ENCODE data around the gene MGLL.
A peak's percentile ranks its signal among the peaks of the same experiment; 100 is the strongest.

The MGLL gene

DNA sequence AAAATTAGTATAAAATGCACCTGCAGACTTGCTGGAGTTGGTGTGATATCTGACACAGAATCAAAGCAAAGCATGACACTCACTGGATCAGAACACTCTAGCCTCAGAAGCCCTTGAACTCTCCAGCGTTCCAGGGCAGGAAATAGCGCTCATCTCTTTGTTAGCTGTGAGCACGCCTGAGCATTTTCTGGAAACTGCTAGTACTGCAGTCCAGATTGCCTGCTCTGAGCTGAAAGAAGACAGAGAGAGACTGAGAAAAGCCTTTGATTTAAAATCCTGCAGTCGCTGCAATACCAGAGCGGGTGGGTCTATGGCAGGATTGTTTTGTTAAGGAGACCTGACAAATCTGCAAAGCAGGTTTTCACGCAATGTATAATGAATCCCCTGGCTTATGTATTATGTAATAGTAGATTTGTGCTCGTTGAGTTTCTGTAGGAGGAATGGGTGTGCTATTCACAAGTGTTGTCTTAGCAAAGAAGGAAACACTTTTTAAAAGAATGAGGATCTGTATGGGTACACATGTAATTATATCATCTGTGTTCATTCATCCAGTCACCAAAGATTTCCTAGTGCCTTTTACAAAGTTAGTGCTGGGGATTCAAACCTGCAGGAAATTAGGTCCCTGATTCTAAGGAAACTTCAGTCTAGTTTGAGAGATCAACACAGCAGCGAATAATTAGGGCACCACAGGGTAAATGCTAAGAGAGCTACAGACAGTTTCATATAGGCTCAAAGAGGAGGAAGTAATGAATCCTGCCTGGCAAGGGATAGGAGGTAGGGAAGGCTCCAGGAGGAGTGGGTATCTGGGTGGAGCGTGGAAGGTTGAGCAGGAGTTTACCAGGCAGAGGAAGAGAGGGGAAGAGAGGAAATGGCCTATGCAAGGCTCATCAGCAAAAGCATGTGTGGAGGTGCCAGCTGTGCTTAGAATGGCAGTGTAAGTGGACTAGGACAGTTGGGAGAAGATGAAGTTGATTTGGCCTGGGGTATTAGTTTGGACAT is 26.1 kb upstream of the MGLL start:
- H3K9me3 Mint-ChIP-seq: no peaks in the 10 kb centered on the region
- H3K36me3 Mint-ChIP-seq (ENCODE audit: low read depth): no peaks in the 10 kb centered on the region
- peaks cover 2% of the 10 kb centered on the region for H3K27me3 Mint-ChIP-seq
- no peak overlapping the region for H3K4me3 Mint-ChIP-seq
- no peaks in the 10 kb centered on the region for H3K4me1 Mint-ChIP-seq
- ATAC-seq (no peak), DNase-seq (no peak)
- H3K27ac Mint-ChIP-seq: no peak overlapping the region

DNA sequence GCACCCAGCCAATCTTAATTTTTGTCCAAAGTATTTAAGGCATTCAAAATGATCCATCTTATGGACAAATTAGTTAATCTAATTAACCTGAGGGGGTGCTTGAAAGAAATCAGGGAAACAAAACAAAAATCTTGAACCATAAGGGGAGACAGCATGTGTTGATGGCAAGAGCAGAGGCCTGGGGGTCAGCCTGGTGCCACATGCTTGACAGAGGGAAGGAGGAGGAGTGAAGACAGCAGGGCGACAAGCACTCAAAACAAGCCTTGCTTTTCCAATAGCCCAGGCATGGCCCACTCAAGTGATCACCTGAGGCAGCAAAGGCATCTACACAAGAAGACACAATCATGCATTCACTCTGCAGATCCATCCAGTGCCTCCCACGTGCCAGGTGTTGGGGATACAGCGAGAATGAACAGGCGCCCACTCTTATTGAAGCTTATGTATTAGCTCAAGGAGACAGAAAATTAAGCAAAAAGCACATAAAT is 25.0 kb upstream of the MGLL start:
- Mint-ChIP-seq H3K9me3 (no peaks in the 10 kb centered on the region), H3K4me1 (no peaks in the 10 kb centered on the region), H3K4me3 (no peak overlapping the region), H3K27me3 (peaks cover 2% of the 10 kb centered on the region), H3K27ac (no peak overlapping the region), H3K36me3 (ENCODE audit: low read depth) (no peaks in the 10 kb centered on the region)
- ATAC-seq (no peak), DNase-seq (no peak)

DNA sequence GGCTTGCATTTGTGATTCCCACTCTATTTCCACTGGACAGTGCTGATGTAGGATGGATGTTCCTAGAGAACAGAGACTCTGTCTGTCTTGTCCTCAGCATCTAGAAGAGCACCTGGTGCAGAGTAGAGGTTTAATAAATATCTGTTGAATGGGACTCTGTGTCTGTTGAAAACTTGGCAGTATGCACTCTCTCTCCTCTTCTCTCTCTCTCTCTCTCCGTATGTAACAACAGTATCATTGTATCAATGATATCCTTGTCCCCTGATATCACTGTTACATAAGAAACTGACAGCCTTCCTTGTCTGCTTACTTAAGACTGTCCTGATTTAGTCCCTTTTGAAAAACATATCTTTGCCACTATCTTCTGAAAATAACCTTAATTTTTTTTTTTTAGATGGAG is 24.3 kb upstream of the MGLL start:
- Mint-ChIP-seq H3K9me3 (no peaks in the 10 kb centered on the region), H3K4me3 (no peak overlapping the region), H3K27me3 (peaks cover 2% of the 10 kb centered on the region), H3K4me1 (no peaks in the 10 kb centered on the region), H3K27ac (no peak overlapping the region), H3K36me3 (ENCODE audit: low read depth) (no peaks in the 10 kb centered on the region)
- ATAC-seq: no peak
- DNase-seq: no peak

DNA sequence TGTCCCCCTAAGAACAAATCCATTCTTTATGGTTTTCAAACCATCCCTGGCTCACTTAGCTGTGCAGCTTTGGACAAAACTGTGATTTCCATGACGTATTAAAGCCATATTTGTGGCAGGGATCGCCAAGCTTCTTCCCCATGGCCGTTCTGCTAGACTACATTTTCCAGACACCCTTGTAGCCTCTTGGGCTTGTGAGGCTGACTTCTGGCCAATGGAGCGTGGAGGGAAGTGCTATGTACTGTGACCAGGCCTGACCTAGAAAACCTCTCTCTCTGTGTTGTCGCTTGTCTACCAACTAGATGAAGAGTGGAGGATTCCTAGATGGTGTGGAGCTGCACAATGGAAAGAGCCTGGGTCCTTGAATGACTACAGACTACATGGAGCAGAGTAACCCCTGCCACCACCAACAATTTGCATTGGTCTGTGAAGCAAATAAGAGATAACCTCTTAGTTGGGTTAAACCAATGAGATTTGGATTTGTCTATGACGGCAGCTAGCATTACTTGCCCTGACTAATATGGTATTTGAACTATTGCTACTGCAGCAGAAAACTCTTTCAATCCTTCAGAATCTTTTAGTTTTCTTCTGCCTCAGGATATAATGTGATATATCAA is 22.1 kb upstream of the MGLL start:
- DNase-seq: no peak
- Mint-ChIP-seq H3K27me3 (peaks cover 2% of the 10 kb centered on the region), H3K4me3 (no peak overlapping the region), H3K4me1 (no peaks in the 10 kb centered on the region), H3K9me3 (no peaks in the 10 kb centered on the region), H3K36me3 (ENCODE audit: low read depth) (no peaks in the 10 kb centered on the region), H3K27ac (no peak overlapping the region)
- no peak for ATAC-seq

DNA sequence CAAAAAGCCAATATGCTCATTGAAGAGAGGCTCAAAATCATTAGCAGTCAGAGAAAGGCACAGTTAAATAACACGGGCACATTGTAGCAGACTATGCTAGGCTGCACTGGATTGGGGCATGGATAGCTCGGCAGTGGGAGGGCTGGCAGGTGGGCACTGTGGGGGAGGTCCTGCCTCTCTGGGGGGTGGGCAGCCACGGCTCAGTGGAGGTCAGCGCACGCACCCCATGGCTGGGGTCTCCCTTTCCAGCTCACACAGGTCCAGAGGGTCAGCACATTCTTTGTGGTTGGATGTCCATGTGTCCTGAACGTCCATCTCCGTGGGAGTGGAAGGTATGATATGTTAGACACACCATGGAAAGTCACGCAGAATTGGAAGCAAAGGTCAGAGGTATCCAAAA is 18.4 kb upstream of the MGLL start:
- ATAC-seq (no peak), DNase-seq (no peak)
- no peaks in the 10 kb centered on the region for H3K4me1 Mint-ChIP-seq
- no peak overlapping the region for H3K27ac Mint-ChIP-seq
- H3K36me3 Mint-ChIP-seq (ENCODE audit: low read depth): no peaks in the 10 kb centered on the region
- H3K4me3 Mint-ChIP-seq: no peak overlapping the region
- peaks cover 5% of the 10 kb centered on the region for H3K27me3 Mint-ChIP-seq
- no peaks in the 10 kb centered on the region for H3K9me3 Mint-ChIP-seq

DNA sequence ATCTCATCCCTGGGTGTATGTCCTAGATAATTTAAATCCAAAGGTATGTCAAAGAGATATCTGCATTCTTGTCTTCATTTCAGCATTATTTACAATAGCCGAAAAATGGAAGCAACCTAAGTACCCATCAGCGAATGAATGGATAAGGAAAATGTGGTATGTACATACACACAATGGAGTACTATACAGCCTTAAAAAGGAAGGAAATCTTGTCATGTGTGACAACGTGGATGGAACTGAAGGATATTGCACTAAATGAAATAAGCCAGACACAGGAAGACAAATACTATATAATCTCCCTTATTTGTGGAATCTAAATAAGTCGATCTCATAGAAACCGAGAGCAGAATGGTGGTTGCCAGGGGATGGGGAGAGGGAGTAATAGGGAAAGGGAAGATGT is 16.8 kb upstream of the MGLL start:
- Mint-ChIP-seq H3K9me3 (no peaks in the 10 kb centered on the region), H3K4me1 (peaks cover 7% of the 10 kb centered on the region), H3K27ac (no peak overlapping the region), H3K36me3 (ENCODE audit: low read depth) (no peaks in the 10 kb centered on the region), H3K4me3 (no peak overlapping the region), H3K27me3 (peaks cover 5% of the 10 kb centered on the region)
- no peak for ATAC-seq
- DNase-seq: no peak

DNA sequence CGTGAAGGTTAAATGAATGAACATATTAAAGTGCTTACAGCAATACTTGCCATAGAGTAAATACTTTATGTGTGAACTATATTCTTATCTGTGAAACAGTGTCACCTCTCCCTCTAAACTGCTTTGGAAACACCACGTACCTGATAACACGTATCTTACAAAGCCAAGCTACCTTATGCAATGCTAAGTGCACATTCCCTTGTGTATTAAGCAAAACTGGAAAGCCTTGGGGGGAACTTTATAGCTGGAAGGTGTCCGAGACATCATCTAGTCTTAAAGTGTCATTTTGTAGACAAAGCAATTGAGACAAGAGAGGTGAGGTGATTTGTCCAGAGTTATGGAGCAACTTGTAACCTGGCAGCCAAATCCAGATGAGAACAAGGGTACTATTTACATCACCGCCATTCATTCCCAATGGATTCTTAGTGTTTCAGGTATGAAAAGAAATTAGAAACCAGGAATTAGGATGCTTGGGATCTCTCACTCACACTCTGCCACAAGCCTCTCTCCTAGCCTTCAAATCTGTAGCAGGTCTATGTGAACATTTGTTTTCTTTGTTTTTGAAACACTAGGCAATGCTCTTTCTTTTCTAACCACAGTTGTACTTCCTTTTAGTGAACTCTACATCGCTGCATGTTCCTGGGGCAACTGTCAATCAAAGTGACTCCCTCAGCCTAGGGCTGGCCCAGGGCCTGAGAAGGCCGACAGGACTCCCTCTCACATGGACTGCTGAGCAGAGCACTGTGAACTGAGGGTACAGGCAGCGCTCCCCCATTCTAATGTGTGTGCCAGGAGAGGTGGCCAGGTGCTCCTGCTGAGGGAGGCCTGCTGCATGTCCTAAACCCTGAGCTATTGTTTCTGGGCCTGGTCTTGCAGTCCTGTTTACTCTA is 13.9 kb upstream of the MGLL start:
- Mint-ChIP-seq H3K9me3 (no peaks in the 10 kb centered on the region), H3K27ac (no peak overlapping the region), H3K36me3 (ENCODE audit: low read depth) (no peaks in the 10 kb centered on the region), H3K4me1 (peaks cover 7% of the 10 kb centered on the region), H3K27me3 (peaks cover 6% of the 10 kb centered on the region), H3K4me3 (no peak overlapping the region)
- ATAC-seq: no peak
- DNase-seq: no peak

DNA sequence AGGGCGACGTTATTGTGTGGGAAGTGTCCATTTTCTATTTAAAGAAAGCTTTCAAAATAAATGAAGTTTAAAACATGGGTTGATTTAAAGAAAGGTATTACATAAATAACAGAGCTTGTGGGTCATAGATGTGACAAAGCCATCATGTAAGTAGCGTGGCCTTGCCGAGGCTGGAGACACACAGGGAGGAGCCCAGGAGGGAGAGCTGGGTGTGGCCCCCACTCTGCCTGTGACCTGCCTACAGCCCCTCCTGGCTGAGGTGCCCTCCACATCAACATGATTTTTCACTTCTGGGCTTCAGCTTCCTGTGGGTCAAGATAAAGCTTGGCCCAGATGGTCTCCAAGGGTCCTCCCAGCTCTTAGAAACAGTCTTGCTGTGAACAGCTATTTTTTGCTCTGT is 12.5 kb upstream of the MGLL start:
- H3K9me3 Mint-ChIP-seq: peaks cover 9% of the 10 kb centered on the region
- no peaks in the 10 kb centered on the region for H3K36me3 Mint-ChIP-seq (ENCODE audit: low read depth)
- no peak overlapping the region for H3K27ac Mint-ChIP-seq
- H3K4me1 Mint-ChIP-seq: peaks cover 7% of the 10 kb centered on the region
- ATAC-seq (no peak), DNase-seq (no peak)
- peaks cover 8% of the 10 kb centered on the region for H3K27me3 Mint-ChIP-seq
- H3K4me3 Mint-ChIP-seq: no peak overlapping the region

DNA sequence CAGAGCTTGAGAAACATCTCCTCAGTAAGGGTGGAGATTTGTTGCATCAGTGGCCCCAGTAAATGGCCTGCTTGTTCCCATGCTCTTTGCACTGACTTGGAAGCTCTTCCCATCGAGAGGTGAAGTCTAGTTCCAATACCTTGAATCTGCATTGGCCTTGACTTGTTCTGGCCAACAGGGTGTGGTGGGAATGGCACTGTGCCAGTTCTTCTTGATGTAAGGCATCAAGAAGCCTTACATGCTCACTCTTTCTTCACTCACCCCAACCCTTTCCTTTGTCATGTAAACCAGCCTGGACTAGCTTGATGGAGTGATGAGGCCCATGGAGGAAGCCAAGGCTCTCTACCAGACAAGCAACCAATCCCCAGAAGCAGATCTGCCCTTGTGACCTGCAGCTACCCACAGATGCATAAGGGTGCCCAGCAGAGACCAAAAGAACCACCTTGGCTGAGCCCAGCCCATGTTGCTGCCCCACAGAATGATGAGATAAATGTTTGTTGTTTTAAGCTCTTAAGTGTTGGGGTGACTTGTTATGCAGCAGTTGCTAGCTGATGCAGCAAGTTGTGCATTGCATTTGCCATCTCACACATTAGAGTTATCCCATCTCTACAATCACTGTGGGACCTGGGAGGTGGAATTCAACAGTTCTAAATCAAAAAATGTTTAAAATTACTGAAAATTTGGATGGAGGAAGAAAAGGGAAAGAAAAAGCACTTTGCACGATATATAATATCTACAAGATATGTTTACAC is 11.1 kb upstream of the MGLL start:
- peaks cover 3% of the 10 kb centered on the region for H3K36me3 Mint-ChIP-seq (ENCODE audit: low read depth)
- peaks cover 7% of the 10 kb centered on the region for H3K4me1 Mint-ChIP-seq
- ATAC-seq (no peak), DNase-seq (no peak)
- H3K9me3 Mint-ChIP-seq: peaks cover 22% of the 10 kb centered on the region
- no peak overlapping the region for H3K27ac Mint-ChIP-seq
- H3K4me3 Mint-ChIP-seq: no peak overlapping the region
- peaks cover 8% of the 10 kb centered on the region for H3K27me3 Mint-ChIP-seq

DNA sequence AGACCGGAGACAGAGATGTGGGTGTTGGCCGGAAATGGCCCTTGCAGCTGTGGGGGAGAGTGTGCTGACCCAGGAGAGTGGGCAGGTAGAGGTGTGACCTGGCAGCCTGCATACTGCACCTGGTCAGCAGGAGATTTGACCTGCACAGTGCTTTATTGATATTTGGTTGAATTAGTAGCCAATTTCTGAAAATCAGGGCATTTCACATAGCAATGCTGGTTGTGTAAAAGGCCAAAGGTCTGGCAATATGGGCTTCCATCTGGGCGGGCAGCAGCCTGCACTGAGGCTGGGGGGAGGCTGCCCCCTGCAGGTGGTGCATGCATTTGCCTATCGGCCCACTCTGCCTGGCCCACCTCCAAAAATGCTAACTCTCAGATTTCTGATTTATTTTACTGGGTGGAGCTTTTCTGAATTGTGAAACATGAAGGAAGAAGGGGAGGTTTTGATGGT is 9.4 kb upstream of the MGLL start:
- Mint-ChIP-seq H3K36me3 (ENCODE audit: low read depth) (peaks cover 6% of the 10 kb centered on the region), H3K27ac (no peak overlapping the region)

DNA sequence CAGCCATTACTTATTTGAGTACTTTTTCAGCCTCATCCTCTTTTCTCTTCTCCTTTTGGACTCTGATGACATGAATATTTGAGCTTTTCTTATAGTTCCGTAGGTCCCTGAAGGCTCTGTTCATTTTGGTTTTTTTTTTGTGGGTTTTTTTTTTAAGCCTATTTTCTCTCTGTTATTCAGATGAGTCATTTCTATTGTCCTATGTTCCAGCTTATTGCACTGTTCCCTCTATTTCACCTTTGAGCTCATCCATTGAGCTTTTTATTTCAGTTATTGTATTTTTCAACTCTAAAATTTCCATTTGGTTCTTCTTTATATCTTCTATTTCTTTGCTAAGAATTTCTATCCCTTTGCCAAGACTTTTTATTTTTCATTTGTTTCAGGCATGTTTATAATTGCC is 7.2 kb upstream of the MGLL start:
- Mint-ChIP-seq H3K27ac (no peak overlapping the region), H3K27me3 (peaks cover 25% of the 10 kb centered on the region), H3K9me3 (peaks cover 40% of the 10 kb centered on the region), H3K4me3 (no peak overlapping the region), H3K4me1 (no peaks in the 10 kb centered on the region), H3K36me3 (ENCODE audit: low read depth) (peaks cover 6% of the 10 kb centered on the region)
- DNase-seq: no peak
- ATAC-seq: no peak

More for the DNA sequence above, 9.4 kb upstream of the MGLL start:
- Mint-ChIP-seq H3K9me3 (peaks cover 35% of the 10 kb centered on the region), H3K4me1 (peaks cover 7% of the 10 kb centered on the region), H3K4me3 (no peak overlapping the region), H3K27me3 (peaks cover 6% of the 10 kb centered on the region)
- ATAC-seq (peak; percentile 36), DNase-seq (peak; percentile 51)

DNA sequence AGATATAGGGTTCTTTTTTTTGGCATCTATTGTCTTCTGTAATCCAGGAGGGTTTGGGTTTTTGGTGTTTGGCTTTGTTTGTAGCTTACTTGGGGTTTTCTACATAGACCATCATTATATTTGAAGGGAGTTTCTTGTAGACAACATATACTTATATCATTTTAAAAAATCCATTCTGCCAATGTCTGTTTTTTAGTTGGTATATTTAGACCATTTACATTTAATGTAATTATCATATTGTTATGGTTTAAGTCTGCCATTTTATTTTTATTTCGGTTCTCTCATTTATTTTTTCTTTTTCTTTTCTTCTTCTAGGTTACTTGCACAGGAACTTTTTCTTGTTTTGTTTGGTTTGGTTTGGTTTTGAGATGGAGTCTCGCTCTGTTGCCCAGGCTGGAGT is 5.5 kb upstream of the MGLL start:
- H3K4me1 Mint-ChIP-seq: peaks cover 2% of the 10 kb centered on the region
- ATAC-seq: no peak
- H3K27ac Mint-ChIP-seq: no peak overlapping the region
- peaks cover 6% of the 10 kb centered on the region for H3K36me3 Mint-ChIP-seq (ENCODE audit: low read depth)
- peaks cover 35% of the 10 kb centered on the region for H3K27me3 Mint-ChIP-seq
- peaks cover 40% of the 10 kb centered on the region for H3K9me3 Mint-ChIP-seq
- no peak overlapping the region for H3K4me3 Mint-ChIP-seq
- no peak for DNase-seq

DNA sequence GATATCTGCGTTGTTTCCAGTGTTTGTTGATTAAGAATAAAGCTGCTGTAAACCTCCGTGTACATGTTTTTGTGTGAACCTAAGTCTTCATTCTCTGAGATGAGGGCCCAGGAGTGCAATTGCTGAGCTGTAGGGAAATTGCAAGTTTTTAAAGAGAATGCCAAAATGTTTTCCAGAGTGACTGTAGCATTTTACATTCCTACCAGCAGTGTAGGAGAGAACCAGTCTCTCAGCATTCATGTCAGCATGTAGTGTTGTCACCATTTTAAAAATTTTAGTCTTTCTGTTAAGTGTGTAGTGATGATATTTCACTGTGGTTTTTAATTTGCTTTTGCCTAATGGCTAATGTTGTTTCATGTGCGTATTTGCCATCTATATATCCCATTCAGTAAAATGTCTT is 3.4 kb upstream of the MGLL start:
- ATAC-seq (no peak), DNase-seq (no peak)
- Mint-ChIP-seq H3K4me1 (peaks cover 12% of the 10 kb centered on the region), H3K9me3 (peaks cover 40% of the 10 kb centered on the region), H3K27ac (no peak overlapping the region), H3K4me3 (no peak overlapping the region), H3K36me3 (ENCODE audit: low read depth) (peaks cover 6% of the 10 kb centered on the region), H3K27me3 (peaks cover 49% of the 10 kb centered on the region)

All from activated naive CD8-positive, alpha-beta T cell treated with anti-CD3 and anti-CD28 coated beads, Interleukin-2, amount 50 U/mL, for 24 hours (primary cell).